SK-N-SH (cell line): Measurements from ENCODE around the gene CFAP107. TPM values are rescaled to one million over a fixed set of nuclear protein-coding genes. Genes with fewer than 3 reads are reported as not detected.

ENCODE experiments used
- CTCF ChIA-PET: fragments of 300-600, 350-600 bp; formaldehyde crosslinking; extraction: SDS; loops from one replicate; lab custom pipeline; 2021; lab: Yijun Ruan, JAX
- POLR2A ChIA-PET: fragments of 350-600 bp; sonication (Branson Sonifier 250); formaldehyde crosslinking; extraction: SDS; loops from one replicate; lab custom pipeline; 2020; ENCODE audit warnings: antibody characterized with exemption, inconsistent platforms; lab: Yijun Ruan, JAX
- DNase-seq: peaks from one replicate; pipeline ENCODE4 v3.0.0; 2012
- H2AFZ ChIP-seq: fragments of 200-600 bp; sonication (generic); 2 replicates; pipeline ENCODE4 v1.8.1; 2016; ENCODE audit warnings: antibody characterized with exemption, mild to moderate bottlenecking, low read depth
- H3F3A ChIP-seq: fragments of 200-600 bp; sonication (generic); replicated peaks from 2 replicates; pipeline ENCODE3; 2016; ENCODE audit warnings: antibody characterized with exemption, mild to moderate bottlenecking; ENCODE audit not compliant: insufficient read depth
- H3K27ac ChIP-seq, 2 experiments: fragments of 200-500 bp in 1 of 2; fragments of 200-600 bp in 1 of 2; sonication (Bioruptor generic) in 1 of 2; sonication (generic), shearing (Covaris generic) in 1 of 2; 2 replicates each; pipeline versions ENCODE4 v1.5.1 to v1.6.1; 2014 to 2016; ENCODE audit warnings: low read depth in 2 of 2, inconsistent platforms in 1 of 2, low read length in 1 of 2, mild to moderate bottlenecking in 1 of 2, mixed read lengths in 1 of 2
- H3K27me3 ChIP-seq: fragments of 200-600 bp; sonication (generic), shearing (Covaris generic); 2 replicates; pipeline ENCODE4 v1.6.1; 2016; ENCODE audit warnings: mixed run types; ENCODE audit not compliant: insufficient read depth
- H3K36me3 ChIP-seq, 2 experiments: fragments of 200-500 bp in 1 of 2; fragments of 200-600 bp in 1 of 2; sonication (Bioruptor generic) in 1 of 2; sonication (generic) in 1 of 2; replicated peaks in 1 of 2; 2 replicates each; pipeline versions ENCODE3 to v1.5.1; 2014 to 2016; ENCODE audit warnings: low read length in 1 of 2, mild to moderate bottlenecking in 1 of 2; ENCODE audit not compliant: insufficient read depth in 2 of 2, control insufficient read depth in 1 of 2
- H3K4me1 ChIP-seq, 2 experiments: fragments of 200-500 bp in 1 of 2; fragments of 200-600 bp in 1 of 2; sonication (Bioruptor generic) in 1 of 2; sonication (generic), shearing (Covaris generic) in 1 of 2; 2 replicates each; pipeline versions ENCODE4 v1.5.1 to v1.6.1; 2014 to 2016; ENCODE audit warnings: low read depth in 1 of 2, low read length in 1 of 2, mixed run types in 1 of 2; ENCODE audit not compliant: insufficient read depth in 2 of 2, control insufficient read depth in 1 of 2
- H3K4me2 ChIP-seq: fragments of 200-600 bp; sonication (generic), shearing (Covaris generic); 2 replicates; pipeline ENCODE4 v1.6.1; 2017; ENCODE audit warnings: mixed run types
- H3K4me3 ChIP-seq, 2 experiments: fragments of 200-500 bp in 1 of 2; fragments of 200-600 bp in 1 of 2; sonication (Bioruptor generic) in 1 of 2; sonication (generic), shearing (Covaris generic) in 1 of 2; 2 replicates each; pipeline versions ENCODE4 v1.5.1 to v1.8.1; 2014 to 2016; ENCODE audit warnings: low read depth in 2 of 2, inconsistent platforms in 1 of 2, low read length in 1 of 2, mild to moderate bottlenecking in 1 of 2, mixed read lengths in 1 of 2, moderate library complexity in 1 of 2
- H3K79me2 ChIP-seq: fragments of 200-600 bp; sonication (generic); 2 replicates; pipeline ENCODE4 v1.8.1; 2017; ENCODE audit warnings: mild to moderate bottlenecking; ENCODE audit not compliant: insufficient read depth
- H3K9ac ChIP-seq: fragments of 200-600 bp; sonication (generic); 2 replicates; pipeline ENCODE4 v1.6.1; 2017; ENCODE audit warnings: mixed run types
- H3K9me2 ChIP-seq: fragments of 200-600 bp; sonication (generic); 2 replicates; pipeline ENCODE4 v1.6.1; 2017; ENCODE audit warnings: mixed run types
- H3K9me3 ChIP-seq: fragments of 200-600 bp; sonication (generic); 2 replicates; pipeline ENCODE4 v1.6.1; 2017; ENCODE audit warnings: mixed run types, mild to moderate bottlenecking, moderate library complexity
- H4K20me1 ChIP-seq: fragments of 200-600 bp; sonication (generic); 2 replicates; pipeline ENCODE4 v1.6.1; 2017; ENCODE audit warnings: mild to moderate bottlenecking, mixed run types; ENCODE audit not compliant: insufficient read depth
- CHD2 ChIP-seq: fragments of 150-350 bp; IDR thresholded peaks from 2 replicates; pipeline ENCODE4 v1.6.1; 2018; ENCODE audit warnings: low read length; ENCODE audit not compliant: partially characterized antibody
- ELF1 ChIP-seq: IDR thresholded peaks from 2 replicates; pipeline ENCODE4 v1.4.0; 2012
- EP300 ChIP-seq, 2 experiments: IDR thresholded peaks; 2 replicates each; pipeline versions ENCODE4 v1.4.0 to v1.6.1; 2012; ENCODE audit warnings: borderline replicate concordance in 1 of 2, low read depth in 1 of 2, low read length in 1 of 2
- FOXJ3 ChIP-seq: sonication (generic); formaldehyde crosslinking; IDR thresholded peaks from 2 replicates; pipeline ENCODE4 v1.5.1; 2020; ENCODE audit warnings: mild to moderate bottlenecking, missing genetic modification reagents
- JUND ChIP-seq: IDR thresholded peaks from 2 replicates; pipeline ENCODE4 v1.4.0; 2012
- NRF1 ChIP-seq: IDR thresholded peaks from 2 replicates; pipeline ENCODE4 v1.6.1; 2012; ENCODE audit warnings: low read depth, mild to moderate bottlenecking, low read length
- RAD21 ChIP-seq: IDR thresholded peaks from 2 replicates; pipeline ENCODE4 v1.6.1; 2012; ENCODE audit warnings: mild to moderate bottlenecking, low read length
- RXRA ChIP-seq: IDR thresholded peaks from 2 replicates; pipeline ENCODE4 v1.4.0; 2012; ENCODE audit warnings: low read depth, mild to moderate bottlenecking, borderline replicate concordance
- SMC3 ChIP-seq: IDR thresholded peaks from 2 replicates; pipeline ENCODE4 v1.6.1; 2012; ENCODE audit warnings: low read depth, low read length, improper control_type of control experiment
- TCF12 ChIP-seq: IDR thresholded peaks from 2 replicates; pipeline ENCODE4 v1.4.0; 2012
- TEAD4 ChIP-seq: IDR thresholded peaks from 2 replicates; pipeline ENCODE4 v1.4.0; 2012; ENCODE audit warnings: mild to moderate bottlenecking, borderline replicate concordance; ENCODE audit not compliant: insufficient read depth
- YY1 ChIP-seq: IDR thresholded peaks from 2 replicates; pipeline ENCODE4 v1.4.0; 2012; ENCODE audit warnings: low read depth, mild to moderate bottlenecking
- WGBS: methylation state at CpG from one replicate; pipeline ENCODE4 v1.1.6; 2017; ENCODE audit warnings: low lambda C conversion rate; 5-methylcytosine and 5-hydroxymethylcytosine counted together
- polyA plus RNA-seq, 3 experiments: library from polyadenylated mRNA; depleted of rRNA; stranded (reverse); fragments of >200 nt; gene quantifications; 2 replicates each; pipeline ENCODE4 v1.2.3, GENCODE V29; 2012
- TF ChIP-seq, protein P1 (sequence below): IDR thresholded peaks from 2 replicates; pipeline ENCODE4 v1.4.0; 2012; ENCODE audit warnings: low read depth, borderline replicate concordance
- TF ChIP-seq, protein P2 (sequence below): IDR thresholded peaks from 2 replicates; pipeline ENCODE4 v1.4.0; 2012; ENCODE audit warnings: low read depth, borderline replicate concordance
- TF ChIP-seq, protein P3 (sequence below): fragments of 150-350 bp; IDR thresholded peaks from 2 replicates; pipeline ENCODE4 v1.6.1; 2016; ENCODE audit warnings: mild to moderate bottlenecking, low read depth, low read length
- TF ChIP-seq, protein P4 (sequence below): IDR thresholded peaks from 2 replicates; pipeline ENCODE4 v1.4.0; 2012; ENCODE audit warnings: low read depth
- TF ChIP-seq, protein P5 (sequence below): fragments of 200-600 bp; sonication (generic); IDR thresholded peaks from 2 replicates; pipeline ENCODE4 v1.6.1; 2017; ENCODE audit warnings: antibody characterized with exemption, mild to moderate bottlenecking, moderate library complexity

Gene CFAP107
- polyA plus RNA-seq, 1 of the 3 experiments (the other 2 are of a cell fraction) = not detected

DNA sequence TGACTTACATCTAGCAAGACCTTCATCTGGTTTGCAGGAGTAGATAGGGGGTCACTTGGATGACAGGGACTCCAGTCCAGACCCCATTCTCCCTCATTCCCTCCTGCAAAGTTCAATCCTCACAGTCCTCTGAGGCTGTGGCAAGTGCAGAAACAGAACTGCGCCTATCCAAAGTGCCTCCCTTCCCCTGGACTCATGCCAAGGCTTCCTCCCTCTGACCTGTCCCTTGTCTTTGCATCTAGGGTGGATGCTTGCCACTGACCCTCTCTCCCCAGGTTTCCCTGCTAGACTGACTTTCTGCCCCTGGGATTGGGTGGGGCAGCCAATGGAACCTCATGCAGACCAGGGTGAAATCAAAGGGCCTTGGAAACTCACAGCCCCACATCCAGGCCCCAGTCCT lies 63.9 kb downstream of the CFAP107 start:
- DNase-seq = no peak
- H3K79me2 ChIP-seq = no peaks in the 10 kb centered on the region
- H3K9ac ChIP-seq = no peak overlapping the region
- no peaks in the 10 kb centered on the region for H3F3A ChIP-seq
- 25% methylated on average over 1 of the region's 1 CpG for WGBS
- H3K27ac ChIP-seq = no peak overlapping the region
- no peak overlapping the region for H3K4me2 ChIP-seq
- ChIA-PET CTCF (no interaction called here), POLR2A (no interaction called here)
- H3K9me3 ChIP-seq = no peaks in the 10 kb centered on the region
- no peaks in the 10 kb centered on the region for H3K4me1 ChIP-seq
- TF ChIP-seq, protein P1, sequence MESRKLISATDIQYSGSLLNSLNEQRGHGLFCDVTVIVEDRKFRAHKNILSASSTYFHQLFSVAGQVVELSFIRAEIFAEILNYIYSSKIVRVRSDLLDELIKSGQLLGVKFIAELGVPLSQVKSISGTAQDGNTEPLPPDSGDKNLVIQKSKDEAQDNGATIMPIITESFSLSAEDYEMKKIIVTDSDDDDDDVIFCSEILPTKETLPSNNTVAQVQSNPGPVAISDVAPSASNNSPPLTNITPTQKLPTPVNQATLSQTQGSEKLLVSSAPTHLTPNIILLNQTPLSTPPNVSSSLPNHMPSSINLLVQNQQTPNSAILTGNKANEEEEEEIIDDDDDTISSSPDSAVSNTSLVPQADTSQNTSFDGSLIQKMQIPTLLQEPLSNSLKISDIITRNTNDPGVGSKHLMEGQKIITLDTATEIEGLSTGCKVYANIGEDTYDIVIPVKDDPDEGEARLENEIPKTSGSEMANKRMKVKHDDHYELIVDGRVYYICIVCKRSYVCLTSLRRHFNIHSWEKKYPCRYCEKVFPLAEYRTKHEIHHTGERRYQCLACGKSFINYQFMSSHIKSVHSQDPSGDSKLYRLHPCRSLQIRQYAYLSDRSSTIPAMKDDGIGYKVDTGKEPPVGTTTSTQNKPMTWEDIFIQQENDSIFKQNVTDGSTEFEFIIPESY = no peak
- TF ChIP-seq EP300 (IDR thresholded peaks at IDR 0.05; ENCODE audit: borderline replicate concordance in 1 of 2, low read depth in 1 of 2, low read length in 1 of 2) = no peak
- TF ChIP-seq FOXJ3 (CRISPR knock-in tag) = no peak
- TF ChIP-seq, protein P2, sequence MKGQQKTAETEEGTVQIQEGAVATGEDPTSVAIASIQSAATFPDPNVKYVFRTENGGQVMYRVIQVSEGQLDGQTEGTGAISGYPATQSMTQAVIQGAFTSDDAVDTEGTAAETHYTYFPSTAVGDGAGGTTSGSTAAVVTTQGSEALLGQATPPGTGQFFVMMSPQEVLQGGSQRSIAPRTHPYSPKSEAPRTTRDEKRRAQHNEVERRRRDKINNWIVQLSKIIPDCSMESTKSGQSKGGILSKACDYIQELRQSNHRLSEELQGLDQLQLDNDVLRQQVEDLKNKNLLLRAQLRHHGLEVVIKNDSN = no peak
- TF ChIP-seq RAD21 = no peak
- TF ChIP-seq YY1 = no peak
- H3K9me2 ChIP-seq = no peaks in the 10 kb centered on the region
- no peaks in the 10 kb centered on the region for H4K20me1 ChIP-seq
- H3K36me3 ChIP-seq = no peaks in the 10 kb centered on the region
- no peaks in the 10 kb centered on the region for H3K27me3 ChIP-seq
- no peak overlapping the region for H2AFZ ChIP-seq
- H3K4me3 ChIP-seq = no peak overlapping the region

DNA sequence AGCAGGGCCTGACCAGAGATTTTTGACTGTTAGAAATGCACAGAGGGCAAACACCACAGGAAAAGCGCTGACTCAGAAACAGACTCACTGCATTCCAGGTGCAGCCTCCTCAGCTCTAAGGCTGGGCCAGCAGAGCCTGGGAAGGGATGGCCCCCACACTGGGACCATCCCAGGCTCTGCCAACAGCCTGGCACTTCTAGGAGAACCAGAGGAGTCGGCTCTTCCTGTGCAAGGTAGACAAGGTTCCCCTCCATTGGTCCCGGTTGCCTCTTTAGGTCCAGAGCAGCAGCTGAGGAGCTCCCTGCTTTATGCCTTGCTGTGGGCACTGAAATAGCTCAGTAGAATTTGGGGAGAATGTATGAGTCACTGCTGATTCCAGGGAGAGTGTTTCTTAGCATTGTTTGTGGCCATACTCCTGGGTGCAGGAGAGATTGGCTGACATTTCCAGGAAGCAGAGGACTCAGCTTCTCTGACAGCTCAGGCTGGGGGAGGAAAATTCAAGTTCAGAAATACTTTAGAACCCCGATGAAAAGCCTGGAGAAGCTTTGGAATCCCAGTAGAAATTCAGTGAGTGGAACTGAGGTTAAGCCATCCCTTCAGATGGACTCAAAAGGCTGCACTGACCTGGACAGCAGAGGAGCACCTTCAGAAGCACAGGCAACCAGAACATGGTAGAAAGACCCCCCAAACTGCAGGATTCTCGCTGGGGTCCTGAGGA lies 64.8 kb downstream of the CFAP107 start:
- Histone ChIP-seq H3K27ac (peak overlapping the region in 1 of 2 experiments; percentile 24; a peak in 1 of 4 replicates), H3K9ac (peak overlapping the region; percentile 28; the same call in 1 of the 2 replicates), H3K27me3 (no peaks in the 10 kb centered on the region), H3K4me3 (no peak overlapping the region), H3K36me3 (no peaks in the 10 kb centered on the region), H3K79me2 (no peaks in the 10 kb centered on the region), H2AFZ (peak overlapping the region; percentile 35; the same call in 1 of the 2 replicates), H3F3A (no peaks in the 10 kb centered on the region), H3K4me1 (no peaks in the 10 kb centered on the region), H4K20me1 (no peaks in the 10 kb centered on the region), H3K9me2 (no peaks in the 10 kb centered on the region), H3K4me2 (peak overlapping the region; percentile 68), H3K9me3 (no peaks in the 10 kb centered on the region)
- no peak for DNase-seq
- 0% methylated on average over 1 of the region's 5 CpGs for WGBS
- ChIA-PET CTCF (no interaction called here), POLR2A (no interaction called here)
- TF ChIP-seq TCF12 = peak; percentile 46; the same call in 1 of the 2 replicates
- TF ChIP-seq NRF1 = no peak
- TF ChIP-seq, protein P3, sequence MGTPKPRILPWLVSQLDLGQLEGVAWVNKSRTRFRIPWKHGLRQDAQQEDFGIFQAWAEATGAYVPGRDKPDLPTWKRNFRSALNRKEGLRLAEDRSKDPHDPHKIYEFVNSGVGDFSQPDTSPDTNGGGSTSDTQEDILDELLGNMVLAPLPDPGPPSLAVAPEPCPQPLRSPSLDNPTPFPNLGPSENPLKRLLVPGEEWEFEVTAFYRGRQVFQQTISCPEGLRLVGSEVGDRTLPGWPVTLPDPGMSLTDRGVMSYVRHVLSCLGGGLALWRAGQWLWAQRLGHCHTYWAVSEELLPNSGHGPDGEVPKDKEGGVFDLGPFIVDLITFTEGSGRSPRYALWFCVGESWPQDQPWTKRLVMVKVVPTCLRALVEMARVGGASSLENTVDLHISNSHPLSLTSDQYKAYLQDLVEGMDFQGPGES = no peak
- peak; percentile 39 for TF ChIP-seq JUND
- TF ChIP-seq, protein P4, sequence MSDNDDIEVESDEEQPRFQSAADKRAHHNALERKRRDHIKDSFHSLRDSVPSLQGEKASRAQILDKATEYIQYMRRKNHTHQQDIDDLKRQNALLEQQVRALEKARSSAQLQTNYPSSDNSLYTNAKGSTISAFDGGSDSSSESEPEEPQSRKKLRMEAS = no peak
- no peak for TF ChIP-seq RXRA
- TF ChIP-seq CHD2 = no peak
- no peak for TF ChIP-seq FOXJ3 (CRISPR knock-in tag)
- TF ChIP-seq ELF1 = no peak
- TF ChIP-seq, protein P5, sequence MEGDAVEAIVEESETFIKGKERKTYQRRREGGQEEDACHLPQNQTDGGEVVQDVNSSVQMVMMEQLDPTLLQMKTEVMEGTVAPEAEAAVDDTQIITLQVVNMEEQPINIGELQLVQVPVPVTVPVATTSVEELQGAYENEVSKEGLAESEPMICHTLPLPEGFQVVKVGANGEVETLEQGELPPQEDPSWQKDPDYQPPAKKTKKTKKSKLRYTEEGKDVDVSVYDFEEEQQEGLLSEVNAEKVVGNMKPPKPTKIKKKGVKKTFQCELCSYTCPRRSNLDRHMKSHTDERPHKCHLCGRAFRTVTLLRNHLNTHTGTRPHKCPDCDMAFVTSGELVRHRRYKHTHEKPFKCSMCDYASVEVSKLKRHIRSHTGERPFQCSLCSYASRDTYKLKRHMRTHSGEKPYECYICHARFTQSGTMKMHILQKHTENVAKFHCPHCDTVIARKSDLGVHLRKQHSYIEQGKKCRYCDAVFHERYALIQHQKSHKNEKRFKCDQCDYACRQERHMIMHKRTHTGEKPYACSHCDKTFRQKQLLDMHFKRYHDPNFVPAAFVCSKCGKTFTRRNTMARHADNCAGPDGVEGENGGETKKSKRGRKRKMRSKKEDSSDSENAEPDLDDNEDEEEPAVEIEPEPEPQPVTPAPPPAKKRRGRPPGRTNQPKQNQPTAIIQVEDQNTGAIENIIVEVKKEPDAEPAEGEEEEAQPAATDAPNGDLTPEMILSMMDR = no peak
- peak; percentile 38 for TF ChIP-seq TEAD4
- no peak for TF ChIP-seq YY1
- TF ChIP-seq, protein P1 = no peak
- TF ChIP-seq, protein P2 = no peak
- TF ChIP-seq SMC3 = no peak
